Esophagus squamous epithelium (tissue), 5 donors: ENCODE results near the gene KATNAL1. TPM values are rescaled to one million over a fixed set of nuclear protein-coding genes. Genes with fewer than 3 reads are reported as not detected.

ENCODE experiments used
- DNase-seq: peaks from one replicate; lab custom pipeline; 2025; lab: John Stamatoyannopoulos, UW
- H3K27ac ChIP-seq, 4 donors: fragments of 200-600 bp; sonication (generic); one replicate each; pipeline ENCODE4 v1.5.1; 2016 to 2019; ENCODE audit warnings: mild to moderate bottlenecking in 1 of 4
- H3K27me3 ChIP-seq, 4 donors: fragments of 200-600 bp; sonication (generic); 1 replicate in 3 of 4; 2 replicates in 1 of 4; pipeline versions ENCODE4 v1.5.1 to v1.6.0; 2017 to 2021; ENCODE audit warnings: antibody characterized with exemption in 1 of 4
- H3K36me3 ChIP-seq, 3 donors: fragments of 200-600 bp; sonication (generic); one replicate each; pipeline ENCODE4 v1.5.1; 2016 to 2019
- H3K4me1 ChIP-seq, 3 donors: fragments of 200-600 bp; sonication (generic); one replicate each; pipeline ENCODE4 v1.5.1; 2017 to 2019
- H3K4me3 ChIP-seq, 4 donors: fragments of 200-600 bp; sonication (generic); 1 replicate in 3 of 4; 2 replicates in 1 of 4; pipeline ENCODE4 v1.5.1; 2016 to 2019; ENCODE audit warnings: mild to moderate bottlenecking in 2 of 4, moderate library complexity in 1 of 4
- H3K9me3 ChIP-seq, 3 donors: fragments of 200-600 bp; sonication (generic); one replicate each; pipeline ENCODE4 v1.5.1; 2016 to 2019
- CTCF ChIP-seq, 6 experiments: fragments of 450-650 bp in 4 of 6; fragments of 200-600 bp in 2 of 6; sonication (generic) in 2 of 6; IDR thresholded peaks; one replicate each; pipeline ENCODE4 v1.5.1; 2016 to 2019; ENCODE audit warnings: antibody characterized with exemption in 6 of 6, mild to moderate bottlenecking in 4 of 6, moderate library complexity in 4 of 6
- POLR2A ChIP-seq, 4 donors: fragments of 450-650 bp; IDR thresholded peaks; one replicate each; pipeline ENCODE4 v1.6.1; 2017; ENCODE audit warnings: antibody characterized with exemption in 4 of 4, mild to moderate bottlenecking in 4 of 4, moderate library complexity in 3 of 4
- WGBS, 2 donors: methylation state at CpG; one replicate each; pipeline ENCODE4 v1.1.5; 2018; 5-methylcytosine and 5-hydroxymethylcytosine counted together
- intact Hi-C: fragments of 100-400 bp; cut with DNase I; formaldehyde crosslinking; loops from one replicate; pipeline ENCODE4 v1.15.0; 2022
- total RNA-seq, 4 donors: library from RNA; depleted of rRNA; stranded (reverse); fragments of >200 nt; gene quantifications; one replicate each; pipeline ENCODE4 v1.1.0, GENCODE V29; 2016
- donor health status: DM: yes; HTN: yes; CAD: no.

KATNAL1 gene
- total RNA-seq, 4 donors from 2014 or later = 1.4 to 13.4 (median 6.2) TPM

- TF ChIP-seq POLR2A (IDR thresholded peaks at IDR 0.05) (no peak), CTCF (IDR thresholded peaks at IDR 0.05) (no peak)
- H3K4me3 ChIP-seq = no peak overlapping the region
- no peak overlapping the region for H3K27ac ChIP-seq
- peaks cover 0 to 60% (median 5%) of the 10 kb centered on the region in 3 donors for H3K36me3 ChIP-seq
- H3K4me1 ChIP-seq = no peaks in the 10 kb centered on the region
- H3K9me3 ChIP-seq = peaks cover 0 to 4% (median 0%) of the 10 kb centered on the region in 3 donors
- intact Hi-C loops = no loop called here
- no peaks in the 10 kb centered on the region for H3K27me3 ChIP-seq
- no peak for DNase-seq
These were observed 82.6 kb downstream of the KATNAL1 start for GRCh38 chr13:30224732-30225131.

GRCh38 chr13:30222254-30222653, 85.1 kb downstream of the KATNAL1 start:
- Histone ChIP-seq H3K27ac (no peak overlapping the region), H3K9me3 (peaks cover 0 to 4% (median 0%) of the 10 kb centered on the region in 3 donors), H3K4me3 (no peak overlapping the region), H3K4me1 (no peaks in the 10 kb centered on the region), H3K36me3 (peaks cover 0 to 49% (median 5%) of the 10 kb centered on the region in 3 donors), H3K27me3 (no peaks in the 10 kb centered on the region)
- WGBS, 2 donors = 65 to 67% methylated on average over 1 to 3 of the region's 3 CpGs
- TF ChIP-seq CTCF (IDR thresholded peaks at IDR 0.05) (no peak), POLR2A (IDR thresholded peaks at IDR 0.05) (no peak)
- intact Hi-C loops = no loop called here
- no peak for DNase-seq

GRCh38 chr13:30216111-30216510, 91.2 kb downstream of the KATNAL1 start:
- Histone ChIP-seq H3K27me3 (no peaks in the 10 kb centered on the region), H3K4me3 (no peak overlapping the region), H3K36me3 (peaks cover 0 to 19% (median 0%) of the 10 kb centered on the region in 3 donors), H3K27ac (no peak overlapping the region), H3K9me3 (no peaks in the 10 kb centered on the region), H3K4me1 (no peaks in the 10 kb centered on the region)
- no peak for DNase-seq
- intact Hi-C loops = no loop called here
- no peak for TF ChIP-seq POLR2A (IDR thresholded peaks at IDR 0.05)
- no peak for TF ChIP-seq CTCF (IDR thresholded peaks at IDR 0.05)
- 83 to 88% methylated on average over 2 of the region's 2 CpGs for WGBS, 2 donors

- WGBS, 2 donors = 94 to 95% methylated on average over 4 to 6 of the region's 7 CpGs
- Histone ChIP-seq H3K4me3 (no peak overlapping the region), H3K9me3 (no peaks in the 10 kb centered on the region), H3K4me1 (no peaks in the 10 kb centered on the region), H3K36me3 (peaks cover 0 to 41% (median 0%) of the 10 kb centered on the region in 3 donors), H3K27ac (no peak overlapping the region), H3K27me3 (no peaks in the 10 kb centered on the region)
- no peak for DNase-seq
- intact Hi-C loops = no loop called here
- TF ChIP-seq POLR2A (IDR thresholded peaks at IDR 0.05) = no peak
- TF ChIP-seq CTCF (IDR thresholded peaks at IDR 0.05) = no peak
These were observed 95.1 kb downstream of the KATNAL1 start for GRCh38 chr13:30212256-30212655.

- intact Hi-C loops = no loop called here
- 87 to 92% methylated on average over 3 of the region's 3 CpGs for WGBS, 2 donors
- DNase-seq = no peak
- Histone ChIP-seq H3K4me1 (no peaks in the 10 kb centered on the region), H3K27me3 (no peaks in the 10 kb centered on the region), H3K36me3 (peaks cover 0 to 36% (median 0%) of the 10 kb centered on the region in 3 donors), H3K4me3 (no peak overlapping the region), H3K9me3 (no peaks in the 10 kb centered on the region), H3K27ac (no peak overlapping the region)
- TF ChIP-seq POLR2A (IDR thresholded peaks at IDR 0.05) (no peak), CTCF (IDR thresholded peaks at IDR 0.05) (no peak)
These were observed 95.6 kb downstream of the KATNAL1 start for GRCh38 chr13:30211745-30212144.
